Neural cell (in vitro differentiated cells): ENCODE data around the gene DPP6.

ENCODE experiments used
- CTCF ChIP-seq: fragments of 450-650 bp; IDR thresholded peaks from 2 replicates; pipeline ENCODE4 v1.5.1; 2014; ENCODE audit warnings: antibody characterized with exemption, mild to moderate bottlenecking, moderate library complexity; ENCODE audit not compliant: poor library complexity, severe bottlenecking
- EZH2 ChIP-seq: fragments of 200-600, 300-800 bp; shearing (Covaris generic), sonication (generic); IDR thresholded peaks from 2 replicates; pipeline ENCODE4 v1.6.1; 2014; ENCODE audit warnings: antibody characterized with exemption, low read length, borderline replicate concordance, mild to moderate bottlenecking; ENCODE audit not compliant: insufficient read depth, poor library complexity, severe bottlenecking
- POLR2AphosphoS5 ChIP-seq: IDR thresholded peaks from 2 replicates; pipeline ENCODE4 v1.6.1; 2012
- REST ChIP-seq: IDR thresholded peaks from 2 replicates; pipeline ENCODE4 v1.6.1; 2012; ENCODE audit warnings: borderline replicate concordance
- TAF1 ChIP-seq: IDR thresholded peaks from 2 replicates; pipeline ENCODE4 v1.6.1; 2012; ENCODE audit warnings: low read depth

- TF ChIP-seq REST (no peak), CTCF (no peak), TAF1 (no peak), POLR2AphosphoS5 (no peak), EZH2 (no peak)
Observed at GRCh38 chr7:154874409-154875113, 822.4 kb downstream of the DPP6 start.
